WI38 (cell line): ENCODE data around the gene CDKN2B.

ENCODE experiments used
- H3K4me3 ChIP-seq: 2 replicates; pipeline ENCODE4 v1.5.1; 2011; ENCODE audit warnings: low read depth, mild to moderate bottlenecking, control low read depth, low read length
- TF ChIP-seq, protein P1 (sequence below): IDR thresholded peaks from 2 replicates; pipeline ENCODE4 v1.5.1; 2012; ENCODE audit warnings: low read depth, mild to moderate bottlenecking, control low read depth, low read length

CDKN2B gene

DNA sequence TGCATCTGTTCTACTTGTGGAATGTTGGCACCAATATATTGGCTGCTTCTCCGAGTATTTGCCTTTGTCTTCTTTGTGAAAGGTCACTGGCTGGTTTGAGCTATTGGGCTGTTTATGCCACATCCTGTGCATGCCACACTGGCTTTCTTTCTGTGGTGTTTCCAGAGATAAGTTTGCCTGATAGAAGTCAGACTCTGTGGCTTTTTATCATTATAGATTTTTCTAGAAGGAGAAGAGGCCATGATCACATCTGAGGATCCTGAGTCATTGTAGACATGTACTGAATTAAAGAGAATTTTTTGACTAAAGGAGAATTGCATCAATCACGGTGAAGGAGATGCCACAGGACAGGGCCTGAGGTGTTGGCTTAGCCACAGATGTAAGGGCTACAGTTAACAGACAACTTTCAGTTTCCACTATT lies 26.5 kb upstream of the CDKN2B start:
- TF ChIP-seq, protein P1, sequence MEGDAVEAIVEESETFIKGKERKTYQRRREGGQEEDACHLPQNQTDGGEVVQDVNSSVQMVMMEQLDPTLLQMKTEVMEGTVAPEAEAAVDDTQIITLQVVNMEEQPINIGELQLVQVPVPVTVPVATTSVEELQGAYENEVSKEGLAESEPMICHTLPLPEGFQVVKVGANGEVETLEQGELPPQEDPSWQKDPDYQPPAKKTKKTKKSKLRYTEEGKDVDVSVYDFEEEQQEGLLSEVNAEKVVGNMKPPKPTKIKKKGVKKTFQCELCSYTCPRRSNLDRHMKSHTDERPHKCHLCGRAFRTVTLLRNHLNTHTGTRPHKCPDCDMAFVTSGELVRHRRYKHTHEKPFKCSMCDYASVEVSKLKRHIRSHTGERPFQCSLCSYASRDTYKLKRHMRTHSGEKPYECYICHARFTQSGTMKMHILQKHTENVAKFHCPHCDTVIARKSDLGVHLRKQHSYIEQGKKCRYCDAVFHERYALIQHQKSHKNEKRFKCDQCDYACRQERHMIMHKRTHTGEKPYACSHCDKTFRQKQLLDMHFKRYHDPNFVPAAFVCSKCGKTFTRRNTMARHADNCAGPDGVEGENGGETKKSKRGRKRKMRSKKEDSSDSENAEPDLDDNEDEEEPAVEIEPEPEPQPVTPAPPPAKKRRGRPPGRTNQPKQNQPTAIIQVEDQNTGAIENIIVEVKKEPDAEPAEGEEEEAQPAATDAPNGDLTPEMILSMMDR, result no peak
- no peak overlapping the region for H3K4me3 ChIP-seq

DNA sequence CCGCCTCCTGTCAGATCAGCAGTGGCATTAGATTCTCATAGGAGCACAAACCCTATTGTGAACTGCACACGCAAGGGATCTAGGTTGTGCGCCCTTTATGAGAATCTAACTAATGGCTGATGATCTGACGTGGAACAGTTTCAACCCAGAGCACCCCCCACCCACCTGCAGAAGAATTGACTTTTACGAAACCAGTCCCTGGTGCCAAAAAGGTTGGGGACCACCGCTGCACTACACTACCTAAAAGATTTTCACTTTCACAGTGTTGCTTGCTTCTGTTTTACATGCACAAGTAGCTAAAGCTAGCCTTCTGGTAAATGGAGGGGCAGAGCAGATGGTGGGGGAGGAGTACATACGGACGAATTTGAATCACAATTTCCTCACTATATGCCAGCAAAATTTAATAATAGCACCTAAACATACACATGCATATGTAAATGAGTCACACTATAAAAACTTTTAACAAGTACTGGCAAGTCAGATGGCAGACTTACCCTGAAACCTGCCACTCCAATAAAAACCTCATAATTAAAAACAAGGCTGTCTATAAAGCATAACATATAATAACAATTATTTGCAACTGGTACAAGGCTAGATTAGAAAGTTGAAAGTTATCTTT lies 24.0 kb upstream of the CDKN2B start:
- H3K4me3 ChIP-seq, result no peak overlapping the region
- TF ChIP-seq, protein P1, result no peak

DNA sequence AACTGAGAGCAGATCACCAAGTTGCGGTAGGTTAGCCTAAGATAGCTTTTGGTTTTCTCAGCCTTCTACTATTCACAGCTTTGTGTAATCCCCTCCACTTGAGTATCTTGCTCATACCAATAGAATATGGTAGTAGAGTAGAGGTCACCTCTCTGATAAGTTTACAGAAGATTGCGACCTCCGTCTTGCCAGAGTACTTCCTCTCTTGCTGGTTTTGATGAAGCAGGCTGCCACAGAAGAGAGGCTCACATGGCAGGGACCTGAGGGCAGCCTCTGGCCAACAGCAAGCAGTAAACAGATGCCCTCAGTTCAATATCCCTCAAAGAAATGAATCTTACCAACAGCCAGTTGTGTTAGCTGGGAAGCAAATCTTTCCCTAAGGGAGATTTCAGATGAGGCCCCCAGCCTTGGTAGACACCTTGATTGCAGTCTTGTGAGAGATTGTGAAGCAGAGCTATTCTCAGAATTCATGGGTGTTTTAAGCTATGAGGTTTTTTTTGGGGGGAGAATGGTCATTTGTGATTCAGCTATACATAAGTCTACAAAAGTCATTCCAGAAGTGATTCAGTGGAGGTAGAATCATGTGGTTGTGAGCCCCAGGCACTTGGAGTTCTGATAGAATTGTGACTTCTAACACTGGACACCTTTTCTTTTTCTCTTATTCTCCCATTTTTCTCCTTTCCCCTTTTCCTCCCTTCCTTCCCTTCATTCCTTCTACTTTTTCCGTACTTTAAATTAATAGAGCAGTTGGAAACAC lies 22.7 kb upstream of the CDKN2B start:
- TF ChIP-seq, protein P1, result no peak
- H3K4me3 ChIP-seq, result no peak overlapping the region

DNA sequence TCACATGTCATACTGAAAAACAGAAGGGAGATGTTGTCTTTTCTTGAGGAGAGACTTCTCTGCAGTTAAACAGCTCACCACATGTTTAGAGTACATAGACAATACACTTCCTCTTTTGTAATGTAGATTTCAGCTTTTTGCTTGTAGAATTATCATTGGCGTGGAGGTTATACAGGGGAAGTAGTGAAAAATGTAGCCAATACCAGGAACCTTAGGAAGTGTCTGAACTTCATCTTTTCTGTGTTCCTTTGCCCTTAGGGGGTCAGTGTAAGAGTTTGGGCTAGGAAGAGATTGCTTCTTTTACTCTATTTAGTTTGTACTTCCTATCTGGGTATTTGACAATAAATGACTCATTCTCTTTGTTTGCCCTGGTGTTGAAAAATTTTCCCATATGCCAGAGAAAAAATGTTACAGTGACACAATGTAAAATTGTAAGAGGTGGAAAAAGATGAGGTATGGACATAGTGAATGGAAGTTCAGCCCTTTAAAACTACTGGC lies 21.0 kb upstream of the CDKN2B start:
- TF ChIP-seq, protein P1, result no peak
- no peak overlapping the region for H3K4me3 ChIP-seq

DNA sequence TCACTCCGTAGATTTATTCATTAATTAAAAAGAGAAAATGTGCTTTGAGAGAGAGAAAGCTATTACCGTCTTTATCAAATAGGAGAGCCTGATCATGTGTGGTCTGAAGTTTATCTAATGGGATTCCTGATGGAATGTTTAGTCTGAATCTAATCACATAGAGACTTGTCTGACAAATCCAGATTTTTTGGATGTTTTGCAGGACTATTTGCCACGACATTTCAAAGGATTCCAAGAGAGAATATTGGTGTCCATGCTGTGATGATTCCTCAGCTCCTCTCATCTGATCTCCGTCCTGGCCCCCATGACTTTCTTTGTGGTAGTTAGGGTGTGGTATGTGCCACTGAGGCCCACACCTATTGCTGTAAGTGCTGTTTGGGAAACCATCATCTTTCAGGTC lies 20.1 kb upstream of the CDKN2B start:
- H3K4me3 ChIP-seq, result no peak overlapping the region
- TF ChIP-seq, protein P1, result no peak

GRCh38 chr9:22028394-22028793 lies 19.3 kb upstream of the CDKN2B start:
- no peak overlapping the region for H3K4me3 ChIP-seq
- TF ChIP-seq, protein P1, result no peak

DNA sequence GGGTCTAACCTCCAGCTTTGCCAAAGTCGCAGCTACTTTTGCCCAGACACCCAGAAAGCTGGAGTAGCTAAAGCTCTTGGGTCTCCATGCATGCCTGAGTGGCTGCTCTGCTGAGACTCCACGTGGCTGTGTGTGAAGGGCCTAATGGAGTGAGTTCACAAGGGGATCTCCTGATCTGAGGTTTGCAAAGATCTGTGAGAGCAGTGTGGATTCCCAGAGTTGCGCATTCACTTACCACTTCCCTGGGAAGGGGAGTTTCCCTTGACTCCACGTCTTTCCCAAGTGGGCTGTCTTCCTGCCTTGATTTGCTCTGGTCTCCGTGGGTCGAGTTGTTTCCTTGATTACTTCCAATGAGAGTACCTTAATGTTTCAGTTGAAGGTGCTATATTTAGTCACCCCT lies 17.6 kb upstream of the CDKN2B start:
- TF ChIP-seq, protein P1, result no peak
- H3K4me3 ChIP-seq, result no peak overlapping the region
